Measurements from ENCODE around the gene NDFIP1. TPM values are rescaled to one million over a fixed set of nuclear protein-coding genes. Genes with fewer than 3 reads are reported as not detected.

Gene NDFIP1
- total and polyA plus RNA-seq, 10 of the 15 experiments (the other 5 are each of a cell fraction or from before 2014, with no cell fraction given), result 0.08 to 2.7 (median 0.92) TPM

DNA sequence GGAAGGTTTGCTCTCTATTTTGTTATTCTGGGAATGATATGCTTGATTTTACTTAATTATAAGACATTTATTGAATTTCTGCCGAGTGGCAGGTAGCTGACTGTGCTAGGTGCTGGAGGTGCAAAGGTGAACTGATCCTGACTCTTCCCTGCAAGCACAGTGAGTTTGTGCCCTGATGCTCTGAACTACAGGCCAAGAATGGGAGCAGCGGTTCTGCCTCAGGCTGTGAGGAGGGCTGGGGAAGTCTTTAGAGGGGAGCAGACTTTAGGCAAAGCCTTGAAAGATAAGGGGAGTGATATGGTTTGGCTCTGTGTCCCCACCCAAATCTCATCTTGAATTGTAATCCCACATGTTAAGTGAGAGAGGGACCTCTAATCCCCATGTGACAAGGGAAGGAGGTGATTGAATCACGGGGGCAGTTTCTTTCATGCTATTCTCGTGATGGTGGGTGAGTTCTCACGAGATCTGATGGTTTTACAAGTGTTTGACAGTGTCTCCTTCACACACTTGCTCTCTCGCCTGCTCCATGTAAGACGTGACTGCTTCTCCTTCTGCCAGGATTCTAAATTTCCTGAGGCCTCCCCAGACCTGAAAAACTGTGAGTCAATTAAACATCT lies 73.1 kb downstream of the NDFIP1 start:
- intact Hi-C loops (cut with micrococcal nuclease; ENCODE audit: unreplicated experiment) (no loop called here), in situ Hi-C loops (cut with MboI) (no loop called here)
- Histone ChIP-seq H3K36me3 (ENCODE audit: control insufficient read depth in 2 of 2, insufficient read depth in 2 of 2, low read length in 1 of 2) (no peaks in the 10 kb centered on the region), H4K20me1 (ENCODE audit: control insufficient read depth, insufficient read depth) (no peaks in the 10 kb centered on the region), H3K79me2 (ENCODE audit: control insufficient read depth, insufficient read depth, low read length) (no peaks in the 10 kb centered on the region), H2AFZ (ENCODE audit: control insufficient read depth, low read depth, low read length) (no peak overlapping the region; the same call in 1 of the 2 replicates), H3K27me3 (replicated peaks in 1 of 2; ENCODE audit: control insufficient read depth in 2 of 2, insufficient read depth in 2 of 2, low read length in 1 of 2) (no peaks in the 10 kb centered on the region; a peak in 1 of 4 replicates), H3K4me2 (ENCODE audit: control insufficient read depth, insufficient read depth) (no peak overlapping the region), H3K4me3 (no peak overlapping the region), H3K27ac (ENCODE audit: control insufficient read depth, insufficient read depth) (no peak overlapping the region), H3K9me3 (replicated peaks; ENCODE audit: control insufficient read depth, insufficient read depth, low read length) (no peaks in the 10 kb centered on the region), H3K4me1 (ENCODE audit: control insufficient read depth, insufficient read depth, low read length) (no peaks in the 10 kb centered on the region), H3K9ac (ENCODE audit: control insufficient read depth, insufficient read depth, low read length) (no peak overlapping the region)
- ChIA-PET CTCF (no interaction called here), POLR2A (no interaction called here), RAD21 (ENCODE audit: unreplicated experiment) (no interaction called here), SMC1A (ENCODE audit: uncharacterized antibody, unreplicated experiment) (no interaction called here)
- BruUV-seq (replicated peaks), result no TSS peak
- WGBS (ENCODE audit: insufficient coverage, insufficient replicate concordance, low lambda C conversion rate, missing lambda C conversion rate), result 16% methylated on average over 7 of the region's 7 CpGs
- no peak for TF ChIP-seq SREBF2 (IDR thresholded peaks at IDR 0.05; ENCODE audit: low read length)
- FAIRE-seq (no peak), DNase-seq (ENCODE audit: low read depth, low spot score) (no peak), ATAC-seq (no peak)

GRCh38 chr5:142182840-142183239 lies 74.3 kb downstream of the NDFIP1 start:
- H3K79me2 ChIP-seq (ENCODE audit: control insufficient read depth, insufficient read depth, low read length), result no peaks in the 10 kb centered on the region

More at GRCh38 chr5:142182840-142183239, 74.3 kb downstream of the NDFIP1 start:
- FAIRE-seq (no peak), ATAC-seq (no peak), DNase-seq (ENCODE audit: low read depth, low spot score) (no peak)
- ChIA-PET SMC1A (ENCODE audit: uncharacterized antibody, unreplicated experiment) (no interaction called here), RAD21 (ENCODE audit: unreplicated experiment) (no interaction called here), POLR2A (no interaction called here), CTCF (interaction anchor here (0.6 kb wide), 1 partner anchor 31 kb away, joined by 3 read pairs; no protein-coding TSS in a partner anchor)
- Histone ChIP-seq H3K27me3 (replicated peaks in 1 of 2; ENCODE audit: control insufficient read depth in 2 of 2, insufficient read depth in 2 of 2, low read length in 1 of 2) (peaks cover 0 to under 1% of the 10 kb centered on the region in 2 experiments; a peak in 1 of 4 replicates), H3K4me3 (no peak overlapping the region), H3K36me3 (ENCODE audit: control insufficient read depth in 2 of 2, insufficient read depth in 2 of 2, low read length in 1 of 2) (no peaks in the 10 kb centered on the region), H2AFZ (ENCODE audit: control insufficient read depth, low read depth, low read length) (no peak overlapping the region), H3K4me1 (ENCODE audit: control insufficient read depth, insufficient read depth, low read length) (no peaks in the 10 kb centered on the region), H3K4me2 (ENCODE audit: control insufficient read depth, insufficient read depth) (no peak overlapping the region), H3K9me3 (replicated peaks; ENCODE audit: control insufficient read depth, insufficient read depth, low read length) (no peaks in the 10 kb centered on the region), H4K20me1 (ENCODE audit: control insufficient read depth, insufficient read depth) (no peaks in the 10 kb centered on the region), H3K9ac (ENCODE audit: control insufficient read depth, insufficient read depth, low read length) (no peak overlapping the region), H3K27ac (ENCODE audit: control insufficient read depth, insufficient read depth) (no peak overlapping the region)
- in situ Hi-C loops (cut with MboI) (no loop called here), intact Hi-C loops (cut with micrococcal nuclease; ENCODE audit: unreplicated experiment) (no loop called here)
- WGBS (ENCODE audit: insufficient coverage, insufficient replicate concordance, low lambda C conversion rate, missing lambda C conversion rate), result 31% methylated on average over 5 of the region's 5 CpGs
- no TSS peak for BruUV-seq (replicated peaks)
- TF ChIP-seq BHLHE40 (IDR thresholded peaks at IDR 0.05; ENCODE audit: borderline replicate concordance in 1 of 2, low read depth in 2 of 2, low read length in 1 of 2), result no peak
- TF ChIP-seq, protein P1, sequence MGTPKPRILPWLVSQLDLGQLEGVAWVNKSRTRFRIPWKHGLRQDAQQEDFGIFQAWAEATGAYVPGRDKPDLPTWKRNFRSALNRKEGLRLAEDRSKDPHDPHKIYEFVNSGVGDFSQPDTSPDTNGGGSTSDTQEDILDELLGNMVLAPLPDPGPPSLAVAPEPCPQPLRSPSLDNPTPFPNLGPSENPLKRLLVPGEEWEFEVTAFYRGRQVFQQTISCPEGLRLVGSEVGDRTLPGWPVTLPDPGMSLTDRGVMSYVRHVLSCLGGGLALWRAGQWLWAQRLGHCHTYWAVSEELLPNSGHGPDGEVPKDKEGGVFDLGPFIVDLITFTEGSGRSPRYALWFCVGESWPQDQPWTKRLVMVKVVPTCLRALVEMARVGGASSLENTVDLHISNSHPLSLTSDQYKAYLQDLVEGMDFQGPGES (IDR thresholded peaks at IDR 0.05), result no peak
- TF ChIP-seq LARP7 (IDR thresholded peaks at IDR 0.05), result no peak
- TF ChIP-seq IKZF1 (conservative IDR thresholded peaks at IDR 0.05), result no peak
- TF ChIP-seq SUZ12 (IDR thresholded peaks at IDR 0.05; ENCODE audit: unreplicated experiment), result no peak
- TF ChIP-seq ATF7 (IDR thresholded peaks at IDR 0.05; ENCODE audit: low read depth), result no peak
- TF ChIP-seq ZNF207 (IDR thresholded peaks at IDR 0.05; ENCODE audit: borderline replicate concordance), result no peak
- no peak for TF ChIP-seq ZBTB11 (CRISPR knock-in tag; IDR thresholded peaks at IDR 0.05)

All from GM12878 (cell line).